ENCODE results near the gene THYN1.

DNA sequence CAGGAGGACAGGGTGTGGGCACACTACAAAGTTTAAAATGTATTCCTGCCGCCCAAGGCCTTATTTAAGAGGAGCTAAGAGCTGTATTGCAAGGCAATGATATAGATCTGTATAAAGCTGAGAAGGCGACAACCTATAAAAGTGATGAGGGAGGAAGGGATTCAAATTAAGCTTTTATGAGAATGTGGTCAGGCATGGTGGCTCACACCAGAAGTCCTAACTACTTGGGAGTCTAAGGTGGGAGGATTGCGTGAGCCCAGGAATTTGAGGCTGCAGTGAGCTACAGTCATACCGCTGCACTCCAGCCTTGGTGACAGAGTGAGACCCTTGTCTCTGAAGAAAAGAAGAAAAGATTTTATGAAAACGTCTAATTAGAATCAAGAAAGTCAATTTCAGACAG lies 13.3 kb upstream of the THYN1 start:
- TF ChIP-seq, protein P1, sequence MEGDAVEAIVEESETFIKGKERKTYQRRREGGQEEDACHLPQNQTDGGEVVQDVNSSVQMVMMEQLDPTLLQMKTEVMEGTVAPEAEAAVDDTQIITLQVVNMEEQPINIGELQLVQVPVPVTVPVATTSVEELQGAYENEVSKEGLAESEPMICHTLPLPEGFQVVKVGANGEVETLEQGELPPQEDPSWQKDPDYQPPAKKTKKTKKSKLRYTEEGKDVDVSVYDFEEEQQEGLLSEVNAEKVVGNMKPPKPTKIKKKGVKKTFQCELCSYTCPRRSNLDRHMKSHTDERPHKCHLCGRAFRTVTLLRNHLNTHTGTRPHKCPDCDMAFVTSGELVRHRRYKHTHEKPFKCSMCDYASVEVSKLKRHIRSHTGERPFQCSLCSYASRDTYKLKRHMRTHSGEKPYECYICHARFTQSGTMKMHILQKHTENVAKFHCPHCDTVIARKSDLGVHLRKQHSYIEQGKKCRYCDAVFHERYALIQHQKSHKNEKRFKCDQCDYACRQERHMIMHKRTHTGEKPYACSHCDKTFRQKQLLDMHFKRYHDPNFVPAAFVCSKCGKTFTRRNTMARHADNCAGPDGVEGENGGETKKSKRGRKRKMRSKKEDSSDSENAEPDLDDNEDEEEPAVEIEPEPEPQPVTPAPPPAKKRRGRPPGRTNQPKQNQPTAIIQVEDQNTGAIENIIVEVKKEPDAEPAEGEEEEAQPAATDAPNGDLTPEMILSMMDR (optimal IDR thresholded peaks at IDR 0.05 in 1 of 3, IDR thresholded peaks at IDR 0.05 in 1 of 3, conservative IDR thresholded peaks at IDR 0.05 in 1 of 3; ENCODE audit: extremely low read depth in 1 of 3, insufficient read depth in 2 of 3, low read length in 3 of 3), result no peak
- no peak for TF ChIP-seq EZH2 (IDR thresholded peaks at IDR 0.05; ENCODE audit: low read length)

Measured in keratinocyte (primary cell).